SH-SY5Y (cell line): ENCODE measurements around the gene ATP8A1.

ENCODE experiments used
- GATA2 ChIP-seq: IDR thresholded peaks from 2 replicates; pipeline ENCODE4 v1.6.1; 2011; ENCODE audit warnings: mild to moderate bottlenecking, low read depth, low read length
- GATA3 ChIP-seq: IDR thresholded peaks from 2 replicates; pipeline ENCODE4 v1.6.1; 2011; ENCODE audit warnings: low read depth, mild to moderate bottlenecking, low read length, moderate library complexity

DNA sequence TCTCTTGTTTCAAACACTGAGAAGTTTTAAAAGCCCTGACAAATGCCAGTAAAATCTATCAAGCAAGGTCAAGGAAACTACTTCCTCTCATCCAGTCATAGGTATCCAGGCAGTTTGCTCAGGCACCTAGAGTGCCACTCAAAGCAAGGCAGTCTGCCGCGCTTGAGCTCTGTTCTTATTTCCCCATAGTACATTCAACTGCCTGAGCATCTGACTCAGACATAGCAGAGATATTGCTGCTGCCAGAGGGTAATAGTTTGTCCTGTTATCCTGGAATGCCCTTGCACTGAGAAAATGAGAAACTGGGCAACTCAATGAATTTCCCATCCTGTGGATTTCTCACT is 16.1 kb upstream of the ATP8A1 start:
- TF ChIP-seq GATA2 (no peak), GATA3 (no peak)
